Measurements from ENCODE around the gene ZBTB45. TPM values are rescaled to one million over a fixed set of nuclear protein-coding genes. Genes with fewer than 3 reads are reported as not detected.

The ZBTB45 gene
- 10 to 100 TPM; 13.8 to 15.2 TPM for total RNA-seq

DNA sequence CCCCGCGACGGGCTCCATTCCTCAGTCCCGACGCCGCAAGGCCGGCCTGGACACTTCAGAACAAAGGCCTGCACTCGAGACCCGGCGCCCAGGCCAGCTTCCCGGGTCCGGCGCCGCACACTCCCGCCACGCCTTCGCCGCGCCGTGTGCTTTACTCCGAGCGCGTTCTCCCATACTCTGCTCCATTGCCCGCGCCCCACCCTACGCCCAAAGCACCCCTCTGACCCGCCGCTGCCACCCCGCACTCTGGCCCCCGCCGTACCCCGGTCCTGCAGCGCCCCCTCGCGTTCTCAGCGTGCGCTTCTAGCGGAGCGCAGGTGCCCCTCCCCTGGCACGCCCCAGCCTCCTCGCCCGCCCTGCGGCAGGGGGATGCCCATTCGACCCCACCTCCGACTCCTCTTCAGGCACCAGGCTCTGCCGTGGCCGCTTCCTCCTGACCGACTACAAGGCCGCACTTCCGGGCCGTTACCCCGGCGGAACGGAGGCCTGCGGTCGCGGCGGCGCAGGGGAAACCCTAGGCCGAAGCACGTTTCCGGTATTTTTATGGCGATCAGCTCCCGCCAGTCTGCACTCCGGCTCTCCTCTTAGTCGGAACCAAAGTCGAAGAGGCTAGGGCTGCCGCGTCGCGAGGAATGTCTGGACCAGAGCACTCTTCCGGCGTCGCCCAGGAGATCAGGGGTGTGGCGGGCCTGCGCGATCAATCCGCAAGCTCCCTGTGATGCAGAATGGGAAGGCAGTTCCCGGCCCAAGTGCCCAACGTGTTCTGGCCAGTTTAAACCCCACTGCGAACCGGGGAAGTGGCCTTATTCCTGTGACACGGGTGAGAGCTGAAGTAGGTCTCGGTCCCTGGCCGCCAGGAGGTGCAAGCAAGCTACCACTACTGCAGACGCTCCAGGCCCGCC, at the start of gene ZBTB45:
TSS of gene ZBTB45 (minus strand) at position 456 of the 902 bp plus-strand sequence. CDS start 2,137 bp downstream, outside the sequence.
- POLR2A ChIA-PET, result interaction anchor here (0.5 to 2.6 kb wide), 14 partner anchors 9 to 158 kb away, joined by 3 to 12 read pairs (median 5); partner anchors contain the start of genes CHMP2A, TRIM28 and ZNF584
- CTCF ChIA-PET, result interaction anchor here (0.5 to 5.3 kb wide), 32 partner anchors 11 to 299 kb away, joined by 3 to 42 read pairs (median 4); partner anchors contain the start of genes CHMP2A, TRIM28, ZNF584 and ZNF837

DNA sequence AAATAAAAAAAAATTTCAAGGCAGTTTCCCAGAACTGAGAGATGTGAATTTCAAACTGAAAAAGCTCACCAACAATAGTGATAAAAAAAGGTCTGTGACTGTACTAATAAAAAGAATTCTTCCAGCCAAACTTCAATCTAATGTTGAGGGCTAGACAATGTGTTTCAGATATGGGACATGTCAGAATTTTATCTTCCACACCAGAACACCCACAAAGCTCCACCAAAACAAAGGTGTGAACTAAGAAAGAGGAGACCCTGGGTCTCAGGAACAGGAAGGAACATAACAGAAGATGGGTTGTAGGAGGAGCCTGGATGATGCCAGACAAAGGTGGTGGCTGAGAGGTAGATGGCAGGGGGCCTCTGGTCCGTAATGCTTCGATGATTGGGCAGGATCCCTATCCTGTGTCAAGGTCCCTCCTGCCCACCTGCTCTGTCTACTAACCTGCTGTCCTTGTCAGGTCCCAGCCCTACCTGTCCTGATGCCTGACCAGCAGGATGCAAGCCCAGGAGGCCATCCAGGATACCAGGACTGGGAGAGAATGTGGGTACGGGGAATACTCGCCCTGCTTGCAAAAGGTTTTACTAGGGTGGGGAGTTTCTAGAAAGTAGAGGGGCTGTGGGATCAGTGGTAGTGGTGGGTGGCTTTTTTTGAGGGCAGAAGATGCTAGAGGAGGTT, 49.0 kb upstream of the ZBTB45 start:
- ChIA-PET POLR2A (no interaction called here), CTCF (interaction anchor here (1.2 kb wide), 1 partner anchor 12 kb away, joined by 5 read pairs; no protein-coding TSS in a partner anchor)

DNA sequence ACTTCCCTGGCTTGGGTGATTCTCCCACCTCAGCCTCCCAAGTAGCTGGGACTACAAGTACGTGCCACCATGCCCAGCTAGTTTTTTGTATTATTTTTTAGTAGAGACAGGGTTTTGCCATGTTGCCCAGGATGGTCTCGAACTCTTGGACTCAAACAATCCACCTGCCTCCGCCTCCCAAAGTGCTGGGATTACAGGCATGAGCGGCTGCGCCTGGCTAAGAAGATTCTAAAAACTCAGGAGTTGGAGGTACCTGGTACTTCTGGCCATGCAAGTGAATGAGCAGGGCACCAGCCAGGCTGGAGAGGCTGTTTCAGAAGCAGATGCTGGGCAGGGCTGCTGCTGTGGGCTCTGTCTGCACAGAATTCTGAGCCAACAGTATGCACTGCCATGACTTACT, 47.4 kb upstream of the ZBTB45 start:
- CTCF ChIA-PET, result interaction anchor here (0.9 kb wide), 1 partner anchor 12 kb away, joined by 3 read pairs; the partner anchor contains the start of gene CHMP2A
- POLR2A ChIA-PET, result no interaction called here

DNA sequence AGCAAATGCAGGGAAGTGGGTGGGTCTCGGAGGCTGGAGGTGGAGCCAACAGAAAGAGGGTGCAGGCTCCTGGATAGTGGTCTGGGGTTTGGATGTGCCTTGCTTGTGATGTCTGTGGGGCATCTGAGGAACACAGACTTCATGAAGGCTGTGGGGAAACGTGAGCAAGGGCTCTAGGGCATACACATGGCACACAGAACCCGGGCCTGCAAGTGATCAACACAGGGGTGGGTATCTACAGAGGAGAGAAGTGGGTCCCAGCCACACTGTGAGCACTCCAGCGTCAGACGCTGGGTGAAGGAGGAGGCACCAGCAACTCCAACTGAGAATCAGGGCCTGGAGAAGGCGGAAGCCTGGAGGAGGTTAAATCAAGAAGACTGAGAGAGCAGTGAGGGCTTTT, 44.2 kb upstream of the ZBTB45 start:
- CTCF ChIA-PET, result no interaction called here
- POLR2A ChIA-PET, result no interaction called here

DNA sequence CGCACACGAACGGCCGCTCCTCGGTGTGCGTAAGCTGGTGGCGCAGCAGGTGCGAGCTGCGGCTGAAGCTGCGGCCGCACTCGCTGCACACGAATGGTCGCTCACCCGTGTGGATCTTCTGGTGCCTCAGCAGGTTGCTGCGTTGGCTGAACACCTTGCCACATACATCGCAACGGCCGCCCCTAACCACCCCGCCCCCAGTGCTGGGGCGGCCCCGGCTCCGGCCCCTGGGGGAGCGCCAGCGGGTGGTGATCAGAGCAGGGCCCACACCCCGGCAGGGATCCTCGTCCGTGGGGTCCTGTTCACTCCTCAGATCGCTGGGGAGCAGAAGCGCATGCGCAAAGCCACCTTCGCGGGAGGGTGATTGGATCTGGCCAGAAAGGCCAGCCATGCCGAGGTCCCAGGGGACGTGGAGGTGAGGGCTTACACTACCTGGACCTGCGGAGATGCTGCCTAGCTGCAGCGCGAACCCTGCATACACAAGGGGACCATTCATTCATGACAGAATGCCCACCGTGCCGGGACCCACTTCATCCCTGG, 43.5 kb upstream of the ZBTB45 start:
- CTCF ChIA-PET, result interaction anchor here (0.9 to 3.2 kb wide), 4 partner anchors 9 to 43 kb away, joined by 3 to 15 read pairs (median 3); partner anchors contain the start of gene ZBTB45
- POLR2A ChIA-PET, result interaction anchor here (1.1 to 3.0 kb wide), 4 partner anchors 9 to 20 kb away, joined by 3 to 13 read pairs (median 6); partner anchors contain the start of gene MZF1

DNA sequence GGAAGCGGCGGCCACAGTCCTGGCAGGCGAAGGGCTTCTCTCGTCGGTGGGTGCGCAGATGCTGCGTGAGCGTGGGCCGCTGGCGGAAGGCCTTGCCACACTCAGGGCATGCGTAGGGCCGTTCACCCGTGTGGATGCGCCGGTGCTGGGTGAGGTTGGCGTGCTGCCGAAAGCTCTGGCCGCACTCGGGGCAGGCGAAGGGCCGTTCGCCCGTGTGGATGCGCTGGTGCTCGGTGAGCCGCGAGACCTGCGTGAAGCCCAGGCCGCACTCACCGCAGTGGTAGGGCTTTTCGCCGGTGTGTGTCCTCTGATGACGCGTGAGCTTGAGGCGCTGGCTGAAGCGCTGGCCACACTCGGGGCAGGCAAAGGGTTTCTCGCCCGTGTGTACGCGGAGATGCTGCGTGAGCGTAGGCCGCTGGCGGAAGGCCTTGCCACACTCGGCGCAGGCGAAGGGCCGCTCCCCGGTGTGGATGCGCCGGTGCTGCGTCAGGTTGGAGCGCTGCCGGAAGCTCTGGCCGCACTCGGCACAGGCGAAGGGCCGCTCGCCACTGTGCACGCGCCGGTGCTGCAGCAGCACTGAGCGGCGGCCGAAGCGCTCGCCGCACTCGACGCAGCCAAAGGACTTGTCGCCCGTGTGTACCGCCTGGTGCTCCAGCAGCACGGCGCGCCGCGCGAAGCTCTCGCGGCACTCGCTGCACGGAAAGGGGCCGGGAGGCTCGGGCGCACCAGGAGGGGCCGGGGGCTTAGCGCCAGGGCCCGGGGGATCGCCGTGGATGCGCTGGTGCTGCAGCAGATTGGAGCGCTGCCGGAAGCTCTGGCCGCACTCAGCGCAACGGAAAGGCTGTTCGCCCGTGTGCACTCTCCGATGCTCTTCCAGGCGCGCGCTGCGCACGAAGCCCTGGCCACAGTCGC, 42.8 kb upstream of the ZBTB45 start:
- POLR2A ChIA-PET, result interaction anchor here (0.8 to 3.0 kb wide), 6 partner anchors 9 to 49 kb away, joined by 3 to 13 read pairs (median 6); partner anchors contain the start of gene MZF1
- CTCF ChIA-PET, result interaction anchor here (0.9 to 3.2 kb wide), 4 partner anchors 8 to 43 kb away, joined by 3 to 15 read pairs (median 3); partner anchors contain the start of gene ZBTB45

DNA sequence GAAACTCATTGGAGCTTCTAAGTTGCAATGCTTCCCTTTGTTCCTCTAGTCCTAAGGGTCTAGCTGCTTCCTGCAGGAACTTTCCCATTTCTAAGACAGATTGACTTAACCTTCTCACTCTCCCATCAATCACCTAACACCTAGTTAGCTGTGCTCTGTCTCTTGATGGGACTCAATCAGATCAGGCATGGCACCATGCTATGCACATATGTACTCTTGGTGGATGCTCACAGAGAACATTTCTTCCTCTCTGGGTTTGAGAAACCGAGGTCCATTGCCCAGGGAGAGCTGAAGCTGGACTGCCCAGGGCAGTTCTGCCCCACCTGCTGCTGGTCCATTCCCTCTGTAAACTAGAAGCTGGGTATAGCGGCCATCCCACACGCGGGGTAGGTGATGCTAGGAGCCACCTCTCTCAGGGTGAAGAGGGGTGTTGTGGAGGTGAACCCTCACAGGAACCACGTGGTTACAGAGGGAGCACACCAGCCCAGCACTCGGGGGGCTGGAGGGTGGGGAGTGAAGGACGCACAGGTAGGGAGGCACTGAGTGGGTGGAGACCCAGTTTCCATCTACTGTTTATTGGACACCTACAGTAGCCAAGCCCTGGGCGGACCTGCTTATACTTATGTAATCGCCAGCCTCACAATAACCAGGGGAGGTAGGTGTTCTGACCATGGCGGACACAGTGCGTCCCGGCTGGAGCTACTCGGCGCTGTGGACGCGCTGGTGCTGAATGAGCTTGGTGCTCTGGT, 41.9 kb upstream of the ZBTB45 start:
- CTCF ChIA-PET, result interaction anchor here (3.2 kb wide), 1 partner anchor 42 kb away, joined by 15 read pairs; the partner anchor contains the start of gene ZBTB45

DNA sequence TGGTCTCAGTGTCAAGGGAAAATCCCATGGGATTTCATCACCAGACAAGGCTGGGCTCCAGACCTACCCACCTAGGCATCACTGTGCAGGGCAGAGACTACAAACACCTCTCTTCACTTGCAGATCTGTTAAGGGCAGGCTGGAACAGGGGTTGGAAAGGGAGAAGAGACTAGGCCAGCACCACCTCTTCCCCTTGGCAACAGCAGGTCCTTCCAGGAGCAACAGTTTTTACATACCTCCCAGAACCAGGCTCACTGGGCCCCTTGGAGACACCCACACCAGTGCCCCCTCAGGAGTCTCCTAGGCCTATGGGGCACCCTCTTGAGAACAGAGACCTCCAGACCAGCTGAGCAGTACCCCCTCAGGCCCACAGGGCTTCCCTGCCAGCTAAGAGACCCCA, 41.3 kb upstream of the ZBTB45 start:
- ChIA-PET POLR2A (interaction anchor here (0.6 to 3.0 kb wide), 4 partner anchors 11 to 98 kb away, joined by 6 to 13 read pairs (median 8); partner anchors contain the start of gene MZF1), CTCF (interaction anchor here (3.2 kb wide), 1 partner anchor 41 kb away, joined by 15 read pairs; the partner anchor contains the start of gene ZBTB45)

More for the DNA sequence above, 41.9 kb upstream of the ZBTB45 start:
- POLR2A ChIA-PET, result interaction anchor here (0.6 to 3.0 kb wide), 6 partner anchors 8 to 99 kb away, joined by 6 to 13 read pairs (median 7); partner anchors contain the start of gene MZF1

DNA sequence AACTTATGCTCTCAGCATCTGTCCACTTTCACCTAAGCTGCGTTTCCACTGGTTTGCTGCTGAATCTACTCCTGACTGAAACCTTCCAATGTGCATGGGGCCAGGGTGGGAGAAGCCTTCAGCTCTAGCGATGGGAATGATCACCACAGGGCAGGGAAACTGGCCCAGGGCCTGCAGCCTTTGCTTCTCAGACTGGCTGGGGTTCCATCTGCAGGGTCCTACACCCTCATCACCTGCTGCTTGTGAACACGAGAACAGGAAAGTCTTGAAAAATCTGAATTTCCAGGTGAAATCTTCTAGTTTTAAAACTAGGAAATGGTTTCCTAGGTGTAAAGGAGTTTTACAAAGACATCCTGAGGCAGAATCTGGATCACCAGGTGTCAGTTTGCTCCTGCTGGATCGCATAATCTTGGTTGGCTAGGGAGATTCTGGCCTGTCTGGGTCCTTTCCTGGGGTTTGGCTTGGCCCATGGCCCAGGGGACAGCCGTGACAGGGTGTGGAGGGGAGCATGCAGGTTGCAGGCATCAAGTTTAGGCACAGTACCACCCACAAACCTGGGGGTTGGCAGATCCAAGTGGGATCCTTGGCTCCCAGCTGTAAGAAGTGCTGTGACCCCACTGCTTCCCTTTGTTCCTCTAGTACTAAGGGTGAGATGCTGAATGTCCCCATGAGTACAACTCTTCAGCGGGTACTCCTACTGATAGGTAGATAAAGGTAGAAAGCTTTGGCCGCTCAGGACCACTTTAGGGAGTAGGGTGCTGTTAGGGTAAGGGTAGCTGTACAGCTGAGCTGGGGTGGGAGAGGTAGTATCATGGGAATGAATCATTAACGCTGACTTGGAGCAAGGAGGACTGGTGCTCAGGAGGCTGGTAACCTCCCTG, 40.6 kb upstream of the ZBTB45 start:
- ChIA-PET POLR2A (interaction anchor here (0.6 to 3.0 kb wide), 7 partner anchors 12 to 98 kb away, joined by 3 to 13 read pairs (median 7); partner anchors contain the start of genes MZF1 and ZBTB45), CTCF (interaction anchor here (1.0 to 3.2 kb wide), 4 partner anchors 11 to 41 kb away, joined by 3 to 15 read pairs (median 4); partner anchors contain the start of gene ZBTB45)

DNA sequence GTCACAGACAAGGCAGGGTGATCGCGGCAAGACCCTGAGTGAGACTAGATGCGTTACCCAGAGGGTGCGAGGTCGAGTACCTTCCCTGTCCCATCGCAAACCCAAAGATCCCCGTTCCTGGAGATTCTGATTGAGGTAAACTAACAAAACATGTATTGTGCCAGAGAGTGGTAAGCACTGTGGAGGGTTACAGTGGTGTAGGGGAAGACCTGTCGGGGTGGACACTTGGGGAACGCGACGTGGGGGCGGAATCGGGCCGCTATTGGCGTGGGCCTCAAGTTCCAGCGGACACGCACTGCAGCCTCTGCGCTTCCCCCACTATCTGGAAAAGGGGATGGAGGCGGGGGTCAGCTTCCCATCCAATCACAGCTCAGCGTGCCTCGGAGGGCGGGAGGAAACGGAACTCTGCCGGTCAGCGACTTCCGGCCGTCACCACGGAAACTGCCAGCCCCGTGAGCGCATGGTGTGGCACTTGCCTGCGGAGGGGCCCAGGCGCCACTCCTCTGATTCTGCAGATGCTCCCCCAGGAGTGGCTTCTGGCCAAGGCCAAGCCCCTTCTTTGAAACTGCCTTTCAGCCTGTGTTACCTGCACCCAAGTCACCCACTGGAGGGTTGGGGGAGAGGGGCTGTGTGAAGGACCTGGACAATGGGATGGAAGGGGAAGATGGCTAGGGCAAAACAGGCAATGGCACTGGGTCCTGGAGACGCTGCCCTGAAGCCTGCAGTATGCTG, 39.8 kb upstream of the ZBTB45 start:
- ChIA-PET POLR2A (interaction anchor here (1.0 to 2.0 kb wide), 4 partner anchors 14 to 46 kb away, joined by 3 to 7 read pairs (median 4); partner anchors contain the start of genes MZF1 and ZBTB45), CTCF (interaction anchor here (1.0 to 1.5 kb wide), 5 partner anchors 10 to 46 kb away, joined by 3 to 5 read pairs (median 3); partner anchors contain the start of gene ZBTB45)

DNA sequence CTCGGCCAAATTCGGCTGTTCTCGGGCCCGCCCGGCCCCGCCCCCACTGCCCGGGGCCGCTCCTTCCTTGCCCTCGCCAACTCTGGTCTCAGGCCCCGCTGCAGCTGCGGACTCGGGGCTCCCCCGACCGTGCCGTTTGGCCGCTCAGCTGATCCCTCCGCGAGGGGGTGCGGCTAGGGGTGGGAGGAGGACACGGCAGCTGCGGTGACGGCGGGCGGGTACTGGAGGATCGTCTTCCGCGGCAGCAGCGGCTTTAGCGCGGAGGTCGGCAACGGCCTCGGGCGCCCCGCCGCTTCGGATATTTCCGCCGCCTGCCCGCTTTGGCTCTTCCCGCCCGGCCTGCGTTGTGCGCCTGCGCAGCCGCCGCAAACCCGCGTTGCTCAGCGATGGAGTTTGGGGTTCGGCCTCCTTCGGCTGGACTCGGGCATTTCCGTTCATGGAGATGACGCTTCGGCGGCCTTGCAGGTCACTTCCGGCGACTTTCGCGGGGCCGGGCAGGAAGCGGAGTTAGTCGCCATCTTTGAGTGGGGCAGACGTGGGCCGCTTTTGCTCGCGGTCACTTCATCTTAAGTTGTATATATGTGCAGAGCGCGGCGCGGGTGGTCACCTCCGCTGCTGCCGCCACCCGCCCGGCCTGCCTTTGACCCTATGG, 39.1 kb upstream of the ZBTB45 start:
- ChIA-PET POLR2A (interaction anchor here (1.0 to 2.0 kb wide), 4 partner anchors 14 to 45 kb away, joined by 3 to 7 read pairs (median 4); partner anchors contain the start of genes MZF1 and ZBTB45), CTCF (interaction anchor here (1.0 to 1.5 kb wide), 5 partner anchors 9 to 45 kb away, joined by 3 to 5 read pairs (median 3); partner anchors contain the start of gene ZBTB45)

DNA sequence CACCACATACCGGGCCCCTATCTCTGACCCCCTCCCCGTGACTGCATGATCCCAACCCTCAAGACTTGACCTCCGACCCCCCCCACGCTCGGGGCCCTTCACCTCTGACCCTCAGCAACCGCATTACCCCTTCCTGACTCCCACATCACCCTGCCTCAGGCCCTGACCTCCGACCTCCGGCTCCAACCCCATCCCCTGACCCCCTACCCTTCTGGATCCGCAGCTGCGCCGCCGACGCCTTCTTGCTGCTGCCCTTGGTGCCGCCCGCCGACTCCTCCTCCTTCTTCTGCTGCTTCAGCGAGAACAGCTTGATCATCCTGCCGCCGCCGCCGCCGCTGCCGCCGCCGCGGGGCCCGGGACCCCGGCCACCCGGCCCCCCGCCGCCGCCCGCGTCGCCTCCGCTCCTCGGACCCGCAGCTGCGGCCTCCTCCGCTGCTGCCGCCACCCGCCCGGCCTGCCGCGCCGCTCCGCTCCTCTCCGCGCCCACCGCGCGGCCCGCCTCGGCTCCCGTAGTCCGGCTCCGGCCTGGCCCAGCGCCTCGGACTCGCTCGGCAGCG, 38.5 kb upstream of the ZBTB45 start, which contains the start of gene UBE2M:
TSS of gene UBE2M (minus strand) at position 546 of the 557 bp plus-strand sequence. CDS start at position 316, 230 bp downstream.
- POLR2A ChIA-PET, result interaction anchor here (1.5 kb wide), 1 partner anchor 44 kb away, joined by 3 read pairs; no protein-coding TSS in a partner anchor
- CTCF ChIA-PET, result interaction anchor here (1.4 kb wide), 1 partner anchor 18 kb away, joined by 3 read pairs; no protein-coding TSS in a partner anchor

DNA sequence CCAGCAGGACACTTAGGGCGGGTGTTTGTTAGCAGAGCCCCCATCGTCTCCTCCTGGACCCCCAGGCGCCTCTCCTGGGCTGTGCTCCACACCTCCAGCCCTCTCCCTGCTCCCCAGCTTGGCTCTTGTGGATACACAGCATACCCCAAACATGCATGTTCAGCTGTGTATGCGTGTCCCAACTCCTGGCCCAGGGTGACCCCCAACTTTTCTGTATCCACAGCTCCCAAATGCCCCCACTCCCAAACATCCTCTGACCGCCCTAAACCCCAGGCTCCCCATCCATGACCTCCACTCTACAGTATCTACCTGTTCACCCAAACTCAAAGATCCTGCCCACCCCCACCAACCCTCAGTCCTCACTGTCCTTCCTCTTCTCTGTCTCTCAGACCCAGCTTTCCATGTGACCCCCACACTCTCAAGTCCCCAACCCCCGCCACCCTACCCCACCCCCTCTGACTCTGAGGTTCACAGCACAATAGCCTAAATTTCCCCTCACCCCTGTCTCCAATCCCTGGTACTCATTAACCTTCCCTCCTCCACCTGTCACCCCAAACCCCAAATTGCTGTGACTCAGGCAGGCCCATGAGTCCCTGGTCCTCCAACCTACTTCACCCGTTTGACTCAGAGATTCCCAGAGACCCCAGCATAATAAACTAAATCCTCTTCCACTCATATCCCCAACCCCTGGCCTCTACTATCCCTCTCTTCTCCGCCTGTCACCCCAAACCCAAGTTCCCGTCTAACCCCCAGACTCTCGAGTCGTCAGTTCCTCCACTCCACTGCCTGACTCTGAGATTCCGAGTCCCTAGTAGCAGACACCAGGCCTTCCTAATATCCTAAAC, 37.8 kb upstream of the ZBTB45 start:
- CTCF ChIA-PET, result interaction anchor here (1.4 kb wide), 1 partner anchor 18 kb away, joined by 3 read pairs; no protein-coding TSS in a partner anchor

More for the DNA sequence above, 37.8 kb upstream of the ZBTB45 start:
- POLR2A ChIA-PET, result interaction anchor here (0.8 kb wide), 1 partner anchor 13 kb away, joined by 3 read pairs; no protein-coding TSS in a partner anchor

All from activated CD8-positive, alpha-beta memory T cell treated with anti-CD3 and anti-CD28 coated beads for 36 hours (primary cell).